GM12878 (cell line): ENCODE measurements around the gene IGLL1. TPM values are rescaled to one million over a fixed set of nuclear protein-coding genes. Genes with fewer than 3 reads are reported as not detected.

Experiments used
- ATAC-seq: fragments of 200-7000 bp; cut with Tn5 transposase; 3 replicates; pipeline ENCODE4 v1.9.1; 2020; ENCODE audit warnings: mild to moderate bottlenecking, moderate library complexity
- BruUV-seq: library from RNA; stranded (reverse); fragments of 400-500 nt; replicated peaks from 2 replicates; lab custom pipeline; 2021; lab: Mats Ljungman, UMichigan
- CTCF ChIA-PET: fragments of 300-600 bp; sonication (Branson Sonifier 250); formaldehyde crosslinking; extraction: SDS; loops from one replicate; lab custom pipeline; 2021; ENCODE audit warnings: inconsistent platforms; lab: Yijun Ruan, JAX
- POLR2A ChIA-PET: fragments of 350-600 bp; formaldehyde crosslinking; extraction: SDS; loops from one replicate; lab custom pipeline; 2021; ENCODE audit warnings: inconsistent platforms; lab: Charles Lee
- RAD21 ChIA-PET: fragments of 300-600 bp; sonication (Branson Sonifier 250); formaldehyde crosslinking; loops from one replicate; lab custom pipeline; 2023; ENCODE audit warnings: antibody characterized with exemption; ENCODE audit not compliant: unreplicated experiment; lab: Charles Lee
- SMC1A ChIA-PET: fragments of 300-600 bp; sonication (Branson Sonifier 250); formaldehyde crosslinking; loops from one replicate; lab custom pipeline; 2023; ENCODE audit not compliant: unreplicated experiment, uncharacterized antibody; lab: Charles Lee
- DNase-seq: peaks from one replicate; pipeline ENCODE4 v3.0.0-alpha.2; 2011; ENCODE audit warnings: low read depth, low spot score
- FAIRE-seq: peaks from 3 replicates; lab custom pipeline; 2011; peaks lifted over from hg19 to GRCh38; lab: Jason Lieb, UNC
- H2AFZ ChIP-seq: 2 replicates; pipeline ENCODE4 v1.6.0; 2011; ENCODE audit warnings: low read depth, low read length, control low read depth; ENCODE audit not compliant: control insufficient read depth
- H3K27ac ChIP-seq: 2 replicates; pipeline ENCODE4 v1.5.1; 2011; ENCODE audit warnings: control low read depth; ENCODE audit not compliant: control insufficient read depth, insufficient read depth
- H3K27me3 ChIP-seq, 2 experiments: replicated peaks in 1 of 2; 2 replicates each; pipeline versions ENCODE4 v1.6.0 to v1.6.1; 2011; ENCODE audit warnings: low read length in 1 of 2; ENCODE audit not compliant: control insufficient read depth in 2 of 2, insufficient read depth in 2 of 2
- H3K36me3 ChIP-seq, 2 experiments: 2 replicates each; pipeline ENCODE4 v1.5.1; 2011; ENCODE audit warnings: low read length in 1 of 2; ENCODE audit not compliant: control insufficient read depth in 2 of 2, insufficient read depth in 2 of 2
- H3K4me1 ChIP-seq: 2 replicates; pipeline ENCODE4 v1.6.1; 2011; ENCODE audit warnings: mild to moderate bottlenecking, low read length, moderate library complexity, mixed read lengths; ENCODE audit not compliant: control insufficient read depth, insufficient read depth
- H3K4me2 ChIP-seq: 2 replicates; pipeline ENCODE4 v1.6.0; 2011; ENCODE audit warnings: control low read depth; ENCODE audit not compliant: control insufficient read depth, insufficient read depth
- H3K4me3 ChIP-seq: fragments of 200-600 bp; sonication (generic); 2 replicates; pipeline ENCODE4 v1.5.1; 2016
- H3K79me2 ChIP-seq: 2 replicates; pipeline ENCODE4 v1.6.0; 2011; ENCODE audit warnings: low read length; ENCODE audit not compliant: control insufficient read depth, insufficient read depth
- H3K9ac ChIP-seq: 2 replicates; pipeline ENCODE4 v1.8.0; 2011; ENCODE audit warnings: low read length, control low read depth, mixed read lengths; ENCODE audit not compliant: control insufficient read depth, insufficient read depth
- H3K9me3 ChIP-seq: replicated peaks from 3 replicates; pipeline ENCODE4 v1.5.1; 2011; ENCODE audit warnings: mild to moderate bottlenecking, low read length; ENCODE audit not compliant: control insufficient read depth, insufficient read depth
- H4K20me1 ChIP-seq: 2 replicates; pipeline ENCODE4 v1.6.0; 2011; ENCODE audit not compliant: control insufficient read depth, insufficient read depth
- ASH2L ChIP-seq: fragments of 300-600, 200-600 bp; sonication (generic); IDR thresholded peaks from 2 replicates; pipeline ENCODE4 v1.6.1; 2017; ENCODE audit warnings: low read depth, mild to moderate bottlenecking, borderline replicate concordance
- CBX5 ChIP-seq: sonication (generic); IDR thresholded peaks from 2 replicates; pipeline ENCODE4 v1.6.1; 2016; ENCODE audit warnings: low read depth, moderate library complexity, mild to moderate bottlenecking, inconsistent platforms
- ESRRA ChIP-seq: IDR thresholded peaks from 2 replicates; pipeline ENCODE4 v1.6.1; 2012; ENCODE audit warnings: mild to moderate bottlenecking, low read length, improper control_type of control experiment
- GATAD2B ChIP-seq: fragments of 450-650 bp; conservative IDR thresholded peaks from 2 replicates; pipeline ENCODE4 v1.6.1; 2017; ENCODE audit warnings: low read depth, mild to moderate bottlenecking, moderate library complexity
- HSF1 ChIP-seq: fragments of 150-350 bp; IDR thresholded peaks from 2 replicates; pipeline ENCODE4 v1.6.1; 2014; ENCODE audit warnings: mild to moderate bottlenecking, low read depth, low read length
- MYB ChIP-seq: fragments of 150-350 bp; IDR thresholded peaks from 2 replicates; pipeline ENCODE4 v1.6.1; 2014; ENCODE audit warnings: mild to moderate bottlenecking, low read depth, low read length, borderline replicate concordance
- RB1 ChIP-seq: fragments of 450-650 bp; formaldehyde crosslinking; IDR thresholded peaks from 2 replicates; pipeline ENCODE4 v1.6.1; 2017; ENCODE audit warnings: mild to moderate bottlenecking, borderline replicate concordance
- SMAD1 ChIP-seq: fragments of 450-650 bp; IDR thresholded peaks from 2 replicates; pipeline ENCODE4 v1.6.1; 2018; ENCODE audit warnings: mild to moderate bottlenecking, low read depth; ENCODE audit not compliant: partially characterized antibody
- STAT1 ChIP-seq: fragments of 450-650 bp; conservative IDR thresholded peaks from 2 replicates; pipeline ENCODE4 v1.6.1; 2014; ENCODE audit warnings: antibody characterized with exemption, mild to moderate bottlenecking
- WGBS: methylation state at CpG from one replicate; pipeline ENCODE4 v1.1.6; 2016; ENCODE audit warnings: low lambda C conversion rate; ENCODE audit not compliant: insufficient replicate concordance, insufficient coverage; ENCODE audit errors: missing lambda C conversion rate; 5-methylcytosine and 5-hydroxymethylcytosine counted together
- in situ Hi-C: fragments of 300-500 bp; cut with MboI; formaldehyde crosslinking; loops from 9 replicates; pipeline ENCODE4 v1.14.3; 2018; ENCODE audit warnings: mixed read lengths
- intact Hi-C: fragments of 100-400 bp; cut with micrococcal nuclease; formaldehyde crosslinking; loops from one replicate; pipeline ENCODE4 v1.14.2; 2022; ENCODE audit not compliant: unreplicated experiment
- polyA plus RNA-seq, 11 experiments: library from polyadenylated mRNA; depleted of rRNA in 4 of 11; unstranded in 6 of 11; stranded (reverse) in 5 of 11; fragments of >200 nt; fragmentation: Nextera tagmentation in 4 of 11; fragmentation: Illumina TruSeq in 1 of 11; extraction: Ambion mirVana in 4 of 11; extraction: Trizol in 1 of 11; gene quantifications; 1 replicate in 1 of 11; 2 replicates in 10 of 11; pipeline versions ENCODE4 v1.2.1 to v1.2.3, GENCODE V29; 2011 to 2016; ENCODE audit warnings: inconsistent platforms in 2 of 11, missing spikeins in 2 of 11, low read depth in 1 of 11
- total RNA-seq, 4 experiments: library from RNA; depleted of rRNA in 3 of 4; stranded (reverse); fragments of >200 nt in 3 of 4; fragmentation: Illumina TruSeq in 1 of 4; extraction: Trizol in 1 of 4; gene quantifications; 2 replicates each; pipeline versions ENCODE4 v1.2.1 to v1.2.3, GENCODE V29; 2013 to 2021
- TF ChIP-seq, protein P1 (sequence below): IDR thresholded peaks from 2 replicates; pipeline ENCODE4 v1.6.1; 2011; ENCODE audit warnings: low read depth, low read length, improper control_type of control experiment, borderline replicate concordance

Gene IGLL1
- total and polyA plus RNA-seq, 10 of the 15 experiments (the other 5 are each of a cell fraction or from before 2014, with no cell fraction given): not detected

GRCh38 chr22:23580576-23581259, 628 bp upstream of the IGLL1 start:
- SMC1A ChIA-PET: no interaction called here
- CTCF ChIA-PET: no interaction called here
- FAIRE-seq (no peak), DNase-seq (no peak), ATAC-seq (no peak)
- POLR2A ChIA-PET: no interaction called here
- no peak overlapping the region for H3K27ac ChIP-seq
- BruUV-seq: no TSS peak
- TF ChIP-seq, protein P1, sequence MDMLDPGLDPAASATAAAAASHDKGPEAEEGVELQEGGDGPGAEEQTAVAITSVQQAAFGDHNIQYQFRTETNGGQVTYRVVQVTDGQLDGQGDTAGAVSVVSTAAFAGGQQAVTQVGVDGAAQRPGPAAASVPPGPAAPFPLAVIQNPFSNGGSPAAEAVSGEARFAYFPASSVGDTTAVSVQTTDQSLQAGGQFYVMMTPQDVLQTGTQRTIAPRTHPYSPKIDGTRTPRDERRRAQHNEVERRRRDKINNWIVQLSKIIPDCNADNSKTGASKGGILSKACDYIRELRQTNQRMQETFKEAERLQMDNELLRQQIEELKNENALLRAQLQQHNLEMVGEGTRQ: no peak
- no peak for TF ChIP-seq STAT1
- H3K36me3 ChIP-seq: no peaks in the 10 kb centered on the region
- no peaks in the 10 kb centered on the region for H4K20me1 ChIP-seq
- WGBS: under 1% methylated on average over 11 of the region's 11 CpGs
- no peaks in the 10 kb centered on the region for H3K4me1 ChIP-seq
- no peaks in the 10 kb centered on the region for H3K79me2 ChIP-seq
- H3K9ac ChIP-seq: no peak overlapping the region
- H3K4me2 ChIP-seq: no peak overlapping the region
- intact Hi-C loops: no loop called here
- RAD21 ChIA-PET: no interaction called here
- in situ Hi-C loops: no loop called here
- H3K4me3 ChIP-seq: no peak overlapping the region
- peaks cover 0 to 5% of the 10 kb centered on the region in 2 experiments; a peak in 2 of 4 replicates for H3K27me3 ChIP-seq
- H2AFZ ChIP-seq: no peak overlapping the region
- H3K9me3 ChIP-seq: no peaks in the 10 kb centered on the region

DNA sequence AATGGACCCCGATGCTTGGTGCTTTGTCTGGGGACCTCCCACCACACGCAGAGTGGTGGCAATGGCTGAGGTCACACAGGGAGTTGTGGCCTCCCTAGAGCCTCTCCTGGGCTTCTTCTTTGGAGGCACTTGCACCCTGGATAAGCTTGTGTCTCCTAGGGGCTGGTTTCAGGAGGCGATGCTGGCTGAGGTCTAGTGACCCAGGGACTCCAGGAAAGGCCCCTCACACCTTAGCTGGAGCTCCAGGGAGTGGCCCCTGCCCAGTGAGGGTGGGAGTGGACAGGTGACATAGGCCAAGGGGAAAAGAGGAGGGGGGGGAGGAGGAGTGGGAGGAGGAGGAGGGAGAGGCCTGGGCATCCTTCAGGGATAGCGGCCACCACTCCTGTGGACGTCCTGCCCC, 810 bp downstream of the IGLL1 start:
- no peaks in the 10 kb centered on the region for H3K9me3 ChIP-seq
- H2AFZ ChIP-seq: no peak overlapping the region
- BruUV-seq: no TSS peak
- intact Hi-C loops (no loop called here), in situ Hi-C loops (no loop called here)
- H3K79me2 ChIP-seq: no peaks in the 10 kb centered on the region
- FAIRE-seq (no peak), ATAC-seq (no peak), DNase-seq (no peak)
- H3K27me3 ChIP-seq: peaks cover 0 to 2% of the 10 kb centered on the region in 2 experiments; a peak in 2 of 4 replicates
- POLR2A ChIA-PET: no interaction called here
- SMC1A ChIA-PET: no interaction called here
- H3K27ac ChIP-seq: no peak overlapping the region
- H3K36me3 ChIP-seq: no peaks in the 10 kb centered on the region
- H3K9ac ChIP-seq: no peak overlapping the region
- CTCF ChIA-PET: interaction anchor here (2.5 kb wide), 1 partner anchor 11 kb away, joined by 14 read pairs; no protein-coding TSS in a partner anchor
- H3K4me3 ChIP-seq: no peak overlapping the region
- H3K4me2 ChIP-seq: no peak overlapping the region
- H3K4me1 ChIP-seq: no peaks in the 10 kb centered on the region
- RAD21 ChIA-PET: no interaction called here
- 14% methylated on average over 4 of the region's 5 CpGs for WGBS
- no peaks in the 10 kb centered on the region for H4K20me1 ChIP-seq
- no peak for TF ChIP-seq GATAD2B
- no peak for TF ChIP-seq SMAD1
- TF ChIP-seq CBX5: no peak
- TF ChIP-seq, protein P1: no peak
- no peak for TF ChIP-seq ESRRA
- no peak for TF ChIP-seq RB1
- no peak for TF ChIP-seq MYB
- no peak for TF ChIP-seq HSF1
- no peak for TF ChIP-seq ASH2L
